Measurements from ENCODE around the gene CLCN3. TPM values are rescaled to one million over a fixed set of nuclear protein-coding genes. Genes with fewer than 3 reads are reported as not detected.
"Not testable (repeated sequence)": the region's sequence is repeated elsewhere in the genome, so short reads cannot be mapped to it uniquely, and the experiment has no call there.

Gene CLCN3
- 57.4 to 59.4 TPM (median 58.3 TPM) in 3 replicates for total RNA-seq

DNA sequence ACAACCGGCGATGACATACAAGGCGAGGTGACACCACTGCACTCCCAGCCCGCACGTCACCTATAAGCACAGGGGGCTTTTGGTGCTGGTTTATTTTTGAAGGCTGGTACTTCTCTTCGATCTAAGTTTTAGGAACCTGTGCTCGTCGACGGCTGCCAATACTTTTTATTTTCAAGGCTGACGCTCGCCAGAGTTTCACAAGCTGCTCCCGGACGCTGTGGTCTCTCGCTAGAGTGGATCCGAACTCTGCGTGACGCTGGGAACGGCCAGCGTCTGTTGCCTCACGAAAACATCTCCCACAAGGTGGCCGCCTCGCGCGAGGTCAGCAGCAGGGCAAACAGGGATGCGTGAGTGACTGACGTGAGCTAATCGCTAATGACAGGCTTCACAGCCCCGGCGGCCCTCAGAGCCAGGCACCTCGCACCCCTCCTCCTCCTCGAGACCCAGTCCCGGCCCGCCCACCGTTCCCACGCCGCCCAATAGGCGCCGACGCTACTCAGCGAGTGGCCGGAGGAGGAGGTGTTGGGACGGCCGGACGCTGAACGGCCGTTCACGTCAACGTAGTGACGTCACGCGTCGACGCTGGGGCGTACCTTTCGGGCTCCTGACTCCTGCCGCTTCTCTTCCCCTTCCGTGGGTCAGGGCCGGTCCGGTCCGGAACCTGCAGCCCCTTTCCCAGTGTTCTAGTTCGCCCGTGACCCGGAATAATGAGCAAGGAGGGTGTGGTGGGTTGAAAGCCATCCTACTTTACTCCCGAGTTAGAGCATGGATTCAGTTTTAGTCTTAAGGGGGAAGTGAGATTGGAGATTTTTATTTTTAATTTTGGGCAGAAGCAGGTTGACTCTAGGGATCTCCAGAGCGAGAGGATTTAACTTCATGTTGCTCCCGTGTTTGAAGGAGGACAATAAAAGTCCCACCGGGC lies at the start of gene CLCN3:
TSS of gene CLCN3 (plus strand) at position 621 of the 922 bp plus-strand sequence. CDS start 15,351 bp downstream, outside the sequence.
- Mint-ChIP-seq H3K27me3 (ENCODE audit: low read depth) (no peaks in the 10 kb centered on the region), H3K36me3 (no peaks in the 10 kb centered on the region), H3K9me3 (no peaks in the 10 kb centered on the region), H3K27ac (peak within 1 kb of the TSS; percentile 100), H3K4me3 (peak within 1 kb of the TSS; percentile 99), H3K4me1 (peaks cover 31% of the 10 kb centered on the region)
- DNase-seq (ENCODE audit: low spot score in 2 of 2, unreplicated experiment in 2 of 2): peak; percentile 82 to 90
- TF ChIP-seq, protein P1, sequence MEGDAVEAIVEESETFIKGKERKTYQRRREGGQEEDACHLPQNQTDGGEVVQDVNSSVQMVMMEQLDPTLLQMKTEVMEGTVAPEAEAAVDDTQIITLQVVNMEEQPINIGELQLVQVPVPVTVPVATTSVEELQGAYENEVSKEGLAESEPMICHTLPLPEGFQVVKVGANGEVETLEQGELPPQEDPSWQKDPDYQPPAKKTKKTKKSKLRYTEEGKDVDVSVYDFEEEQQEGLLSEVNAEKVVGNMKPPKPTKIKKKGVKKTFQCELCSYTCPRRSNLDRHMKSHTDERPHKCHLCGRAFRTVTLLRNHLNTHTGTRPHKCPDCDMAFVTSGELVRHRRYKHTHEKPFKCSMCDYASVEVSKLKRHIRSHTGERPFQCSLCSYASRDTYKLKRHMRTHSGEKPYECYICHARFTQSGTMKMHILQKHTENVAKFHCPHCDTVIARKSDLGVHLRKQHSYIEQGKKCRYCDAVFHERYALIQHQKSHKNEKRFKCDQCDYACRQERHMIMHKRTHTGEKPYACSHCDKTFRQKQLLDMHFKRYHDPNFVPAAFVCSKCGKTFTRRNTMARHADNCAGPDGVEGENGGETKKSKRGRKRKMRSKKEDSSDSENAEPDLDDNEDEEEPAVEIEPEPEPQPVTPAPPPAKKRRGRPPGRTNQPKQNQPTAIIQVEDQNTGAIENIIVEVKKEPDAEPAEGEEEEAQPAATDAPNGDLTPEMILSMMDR (IDR thresholded peaks at IDR 0.05; ENCODE audit: unreplicated experiment): no peak

DNA sequence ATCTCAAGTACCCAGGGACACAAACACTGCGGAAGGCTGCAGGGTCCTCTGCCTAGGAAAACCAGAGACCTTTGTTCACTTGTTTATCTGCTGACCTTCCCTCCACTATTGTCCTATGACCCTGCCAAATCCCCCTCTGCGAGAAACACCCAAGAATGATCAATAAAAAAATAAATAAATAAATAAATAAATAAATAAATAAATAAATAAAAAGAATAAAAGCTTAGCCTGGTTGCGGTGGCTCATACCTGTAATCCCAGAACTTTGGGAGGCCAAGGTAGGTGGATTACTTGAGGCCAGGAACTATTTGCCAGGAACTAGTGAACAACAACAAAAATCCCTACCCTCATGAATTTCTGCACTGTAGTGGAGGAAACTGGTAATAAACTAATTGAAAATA lies 49.4 kb upstream of the CLCN3 start:
- not testable (repeated sequence) for H3K27me3 Mint-ChIP-seq (ENCODE audit: low read depth); H3K9me3 Mint-ChIP-seq; DNase-seq (ENCODE audit: low spot score in 2 of 2, unreplicated experiment in 2 of 2); H3K4me3 Mint-ChIP-seq; H3K4me1 Mint-ChIP-seq; H3K27ac Mint-ChIP-seq
- H3K36me3 Mint-ChIP-seq: peaks cover 31% of the 10 kb centered on the region

DNA sequence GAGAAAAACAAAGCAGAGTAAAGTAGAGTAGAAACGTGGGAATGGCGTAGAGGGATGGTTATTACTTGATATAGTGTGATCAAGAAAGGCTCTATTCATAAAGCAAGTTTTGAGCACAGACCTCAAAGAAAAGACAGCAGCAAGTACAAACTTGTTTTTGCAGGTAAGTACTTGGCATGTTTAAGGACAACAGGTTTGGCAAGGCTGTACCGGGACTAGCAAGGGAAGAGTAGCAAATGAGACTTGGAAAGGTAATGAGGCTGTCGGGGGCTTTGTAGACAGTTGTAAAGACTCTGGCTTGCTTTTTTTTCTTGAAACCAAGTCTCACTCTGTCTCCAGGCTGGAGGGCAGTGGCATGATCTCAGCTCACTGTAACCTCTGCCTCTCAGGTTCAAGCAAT lies 48.9 kb upstream of the CLCN3 start:
- Mint-ChIP-seq H3K27me3 (ENCODE audit: low read depth) (no peaks in the 10 kb centered on the region), H3K4me3 (no peak overlapping the region), H3K4me1 (peaks cover 1% of the 10 kb centered on the region), H3K36me3 (peaks cover 34% of the 10 kb centered on the region), H3K9me3 (peaks cover 4% of the 10 kb centered on the region), H3K27ac (no peak overlapping the region)
- DNase-seq (ENCODE audit: low spot score in 2 of 2, unreplicated experiment in 2 of 2): no peak
- TF ChIP-seq, protein P1 (IDR thresholded peaks at IDR 0.05; ENCODE audit: unreplicated experiment): no peak

DNA sequence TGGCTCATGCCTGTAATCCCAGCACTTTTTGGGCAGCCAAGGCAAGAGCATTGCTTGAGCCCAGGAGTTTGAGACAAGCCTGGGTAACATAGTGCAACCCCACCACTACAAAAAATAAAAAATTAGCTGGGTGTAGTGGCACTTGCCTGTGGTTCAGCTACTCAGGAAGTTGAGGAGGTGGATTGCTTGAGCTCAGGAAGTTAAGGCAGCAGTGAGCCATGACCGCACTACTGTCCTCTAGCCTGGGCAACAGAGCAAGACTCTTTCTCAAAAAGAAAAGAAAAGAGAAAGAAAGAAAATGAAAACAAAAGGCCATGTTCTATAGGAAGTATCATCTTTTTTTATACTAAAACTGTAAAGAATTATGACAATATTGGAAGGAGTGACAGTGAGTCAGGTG lies 46.5 kb upstream of the CLCN3 start:
- peaks cover 4% of the 10 kb centered on the region for H3K9me3 Mint-ChIP-seq
- no peak for DNase-seq (ENCODE audit: low spot score in 2 of 2, unreplicated experiment in 2 of 2)
- TF ChIP-seq, protein P1 (IDR thresholded peaks at IDR 0.05; ENCODE audit: unreplicated experiment): no peak
- peaks cover 36% of the 10 kb centered on the region for H3K36me3 Mint-ChIP-seq
- no peak overlapping the region for H3K4me3 Mint-ChIP-seq
- no peaks in the 10 kb centered on the region for H3K4me1 Mint-ChIP-seq
- no peak overlapping the region for H3K27ac Mint-ChIP-seq
- no peaks in the 10 kb centered on the region for H3K27me3 Mint-ChIP-seq (ENCODE audit: low read depth)

DNA sequence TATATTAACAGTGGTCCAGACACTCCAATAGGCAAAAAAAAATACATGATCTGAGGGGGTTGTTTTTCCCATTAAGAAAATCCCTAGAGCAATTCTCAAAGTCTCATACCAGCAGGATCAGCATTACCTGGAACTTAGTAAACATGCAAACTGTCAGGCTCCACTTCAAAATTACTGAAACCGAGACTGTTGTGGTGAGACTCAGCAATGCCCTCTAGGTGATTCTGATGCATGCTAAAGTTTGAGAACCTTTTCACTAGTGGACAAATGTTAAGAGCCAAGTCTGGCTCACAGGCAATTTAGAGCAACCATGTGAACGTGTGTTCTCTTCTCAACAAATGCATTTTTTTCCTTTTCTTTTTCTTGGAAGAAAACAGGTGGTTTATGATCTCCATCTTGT lies 38.2 kb upstream of the CLCN3 start:
- no peaks in the 10 kb centered on the region for H3K4me1 Mint-ChIP-seq
- no peak for DNase-seq (ENCODE audit: low spot score in 2 of 2, unreplicated experiment in 2 of 2)
- no peak overlapping the region for H3K4me3 Mint-ChIP-seq
- no peaks in the 10 kb centered on the region for H3K9me3 Mint-ChIP-seq
- TF ChIP-seq, protein P1 (IDR thresholded peaks at IDR 0.05; ENCODE audit: unreplicated experiment): no peak
- H3K27ac Mint-ChIP-seq: no peak overlapping the region
- no peaks in the 10 kb centered on the region for H3K27me3 Mint-ChIP-seq (ENCODE audit: low read depth)
- peaks cover 19% of the 10 kb centered on the region for H3K36me3 Mint-ChIP-seq

DNA sequence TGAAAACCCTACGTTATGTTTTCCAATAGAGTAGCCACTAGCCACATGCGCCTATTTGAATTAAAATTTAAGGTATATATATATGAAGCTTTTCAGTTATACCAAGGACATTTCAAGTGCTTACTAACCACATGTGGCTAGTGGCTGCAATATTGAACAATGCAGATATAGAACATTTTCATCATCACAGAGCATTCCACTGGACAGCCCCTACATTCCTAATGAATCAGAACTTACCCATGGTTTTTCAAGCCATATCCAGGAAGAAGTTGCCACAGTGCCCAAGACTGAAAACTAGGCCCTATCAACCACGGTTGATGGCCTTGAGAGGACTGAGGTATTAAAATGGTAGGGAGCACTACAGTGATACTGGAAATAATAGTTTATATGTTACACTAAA lies 37.7 kb upstream of the CLCN3 start:
- no peak for DNase-seq (ENCODE audit: low spot score in 2 of 2, unreplicated experiment in 2 of 2)
- Mint-ChIP-seq H3K36me3 (peaks cover 19% of the 10 kb centered on the region), H3K27me3 (ENCODE audit: low read depth) (no peaks in the 10 kb centered on the region), H3K27ac (no peak overlapping the region), H3K4me1 (no peaks in the 10 kb centered on the region), H3K9me3 (no peaks in the 10 kb centered on the region), H3K4me3 (no peak overlapping the region)
- TF ChIP-seq, protein P1 (IDR thresholded peaks at IDR 0.05; ENCODE audit: unreplicated experiment): no peak
